Stomach (tissue), 9 donors: ENCODE data around the gene CCHCR1. TPM values are rescaled to one million over a fixed set of nuclear protein-coding genes. Genes with fewer than 3 reads are reported as not detected.

Experiments
- DNase-seq, 2 donors: peaks; one replicate each; pipeline versions ENCODE4 v3.0.0 to v3.0.0-alpha.2; 2013 to 2019
- H3K27ac ChIP-seq, 5 donors: fragments of 200-600 bp in 4 of 5; sonication (generic) in 4 of 5; one replicate each; pipeline ENCODE4 v1.5.1; 2013 to 2019; ENCODE audit warnings: mild to moderate bottlenecking in 1 of 5, moderate library complexity in 1 of 5
- H3K27me3 ChIP-seq, 3 donors: fragments of 200-600 bp; sonication (generic); one replicate each; pipeline ENCODE4 v1.5.1; 2017 to 2019; ENCODE audit warnings: mixed run types in 1 of 3
- H3K36me3 ChIP-seq, 4 donors: fragments of 200-600 bp; sonication (generic); 1 replicate in 3 of 4; 2 replicates in 1 of 4; pipeline ENCODE4 v1.5.1; 2016 to 2019
- H3K4me1 ChIP-seq, 4 donors: fragments of 200-600 bp; sonication (generic); one replicate each; pipeline ENCODE4 v1.5.1; 2016 to 2019
- H3K4me3 ChIP-seq, 4 donors: fragments of 200-600 bp; sonication (generic) in 3 of 4; one replicate each; pipeline ENCODE4 v1.5.1; 2016 to 2019; ENCODE audit warnings: mild to moderate bottlenecking in 1 of 4
- H3K9me3 ChIP-seq, 4 donors: fragments of 200-600 bp; sonication (generic); one replicate each; pipeline ENCODE4 v1.5.1; 2016 to 2019
- EP300 ChIP-seq: sonication (generic); formaldehyde crosslinking; IDR thresholded peaks from one replicate; pipeline ENCODE4 v1.6.1; 2017; ENCODE audit warnings: antibody characterized with exemption
- POLR2A ChIP-seq, 4 donors: fragments of 450-650 bp; IDR thresholded peaks; one replicate each; pipeline ENCODE4 v1.6.1; 2016; ENCODE audit warnings: antibody characterized with exemption in 4 of 4, control low read depth in 2 of 4, mild to moderate bottlenecking in 1 of 4, moderate library complexity in 1 of 4
- POLR2AphosphoS5 ChIP-seq, 3 donors: sonication (generic); formaldehyde crosslinking; IDR thresholded peaks; one replicate each; pipeline ENCODE4 v1.6.1; 2016; ENCODE audit warnings: antibody characterized with exemption in 3 of 3
- whole genome bisulfite sequencing, 5 donors: extraction: QIAGEN DNeasy Blood & Tissue Kit in 3 of 5; methylation state at CpG; one replicate each; pipeline versions ENCODE4 v1.1.5 to v1.1.7; 2013 to 2018; 5-methylcytosine and 5-hydroxymethylcytosine counted together
- intact Hi-C: fragments of 100-400 bp; cut with DNase I; formaldehyde crosslinking; loops from one replicate; pipeline ENCODE4 v1.15.1; 2023; ENCODE audit warnings: low total_unique reads
- polyA plus RNA-seq, 3 donors: library from polyadenylated mRNA; stranded (reverse); fragments of 200-250 nt; gene quantifications; one replicate each; pipeline ENCODE4 v1.2.3, GENCODE V29; 2013
- total RNA-seq, 5 donors: library from RNA; depleted of rRNA; stranded (reverse); fragments of >200 nt; gene quantifications; one replicate each; pipeline versions ENCODE4 v1.1.0 to v1.2.3, GENCODE V29; 2014 to 2016
- TF ChIP-seq, protein P1 (sequence below), 7 experiments: fragments of 450-650 bp in 4 of 7; fragments of 200-600 bp in 3 of 7; sonication (generic) in 3 of 7; IDR thresholded peaks; one replicate each; pipeline ENCODE4 v1.5.1; 2016 to 2019; ENCODE audit warnings: antibody characterized with exemption in 7 of 7, control low read depth in 2 of 7, mild to moderate bottlenecking in 1 of 7
- donor health status: healthy with polysubstance abuse.
- donor health status: Bipolar disorder and iron deficiency.
- donor health status: healthy.

CCHCR1 gene
- total and polyA plus RNA-seq, 8 donors = 9.7 to 201 (median 19.0) TPM

DNA sequence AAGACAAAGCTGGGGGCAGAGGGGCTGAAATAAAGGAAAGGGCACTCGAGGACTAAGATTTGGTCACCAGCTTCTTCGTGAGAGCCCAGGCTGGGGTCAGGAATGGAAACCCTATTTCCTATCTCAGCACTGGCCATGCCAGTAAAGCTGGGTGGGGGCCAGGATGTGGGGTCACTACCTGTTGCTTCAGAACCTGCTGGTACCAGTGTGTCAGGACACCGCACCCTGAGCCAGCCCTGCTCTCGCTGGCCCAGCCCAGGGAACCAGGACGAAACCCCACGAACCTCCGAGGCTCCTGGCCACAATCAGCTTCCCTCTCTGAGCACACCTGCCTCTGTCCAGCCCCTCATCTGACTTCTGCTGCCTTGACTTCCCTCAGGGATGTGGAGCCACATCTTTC lies 39.4 kb downstream of the CCHCR1 start:
- TF ChIP-seq EP300 (no peak), POLR2A (IDR thresholded peaks at IDR 0.05) (no peak), POLR2AphosphoS5 (IDR thresholded peaks at IDR 0.05) (no peak)
- TF ChIP-seq, protein P1, sequence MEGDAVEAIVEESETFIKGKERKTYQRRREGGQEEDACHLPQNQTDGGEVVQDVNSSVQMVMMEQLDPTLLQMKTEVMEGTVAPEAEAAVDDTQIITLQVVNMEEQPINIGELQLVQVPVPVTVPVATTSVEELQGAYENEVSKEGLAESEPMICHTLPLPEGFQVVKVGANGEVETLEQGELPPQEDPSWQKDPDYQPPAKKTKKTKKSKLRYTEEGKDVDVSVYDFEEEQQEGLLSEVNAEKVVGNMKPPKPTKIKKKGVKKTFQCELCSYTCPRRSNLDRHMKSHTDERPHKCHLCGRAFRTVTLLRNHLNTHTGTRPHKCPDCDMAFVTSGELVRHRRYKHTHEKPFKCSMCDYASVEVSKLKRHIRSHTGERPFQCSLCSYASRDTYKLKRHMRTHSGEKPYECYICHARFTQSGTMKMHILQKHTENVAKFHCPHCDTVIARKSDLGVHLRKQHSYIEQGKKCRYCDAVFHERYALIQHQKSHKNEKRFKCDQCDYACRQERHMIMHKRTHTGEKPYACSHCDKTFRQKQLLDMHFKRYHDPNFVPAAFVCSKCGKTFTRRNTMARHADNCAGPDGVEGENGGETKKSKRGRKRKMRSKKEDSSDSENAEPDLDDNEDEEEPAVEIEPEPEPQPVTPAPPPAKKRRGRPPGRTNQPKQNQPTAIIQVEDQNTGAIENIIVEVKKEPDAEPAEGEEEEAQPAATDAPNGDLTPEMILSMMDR (IDR thresholded peaks at IDR 0.05) = no peak
- Histone ChIP-seq H3K4me3 (no peak overlapping the region), H3K36me3 (no peaks in the 10 kb centered on the region), H3K4me1 (peaks cover 28 to 61% (median 38%) of the 10 kb centered on the region in 4 donors), H3K27ac (no peak overlapping the region), H3K9me3 (no peaks in the 10 kb centered on the region), H3K27me3 (no peaks in the 10 kb centered on the region)
- 77 to 91% (median 79%) methylated on average over 7 of the region's 7 CpGs for WGBS, 5 donors
- DNase-seq = no peak
- intact Hi-C loops = no loop called here

DNA sequence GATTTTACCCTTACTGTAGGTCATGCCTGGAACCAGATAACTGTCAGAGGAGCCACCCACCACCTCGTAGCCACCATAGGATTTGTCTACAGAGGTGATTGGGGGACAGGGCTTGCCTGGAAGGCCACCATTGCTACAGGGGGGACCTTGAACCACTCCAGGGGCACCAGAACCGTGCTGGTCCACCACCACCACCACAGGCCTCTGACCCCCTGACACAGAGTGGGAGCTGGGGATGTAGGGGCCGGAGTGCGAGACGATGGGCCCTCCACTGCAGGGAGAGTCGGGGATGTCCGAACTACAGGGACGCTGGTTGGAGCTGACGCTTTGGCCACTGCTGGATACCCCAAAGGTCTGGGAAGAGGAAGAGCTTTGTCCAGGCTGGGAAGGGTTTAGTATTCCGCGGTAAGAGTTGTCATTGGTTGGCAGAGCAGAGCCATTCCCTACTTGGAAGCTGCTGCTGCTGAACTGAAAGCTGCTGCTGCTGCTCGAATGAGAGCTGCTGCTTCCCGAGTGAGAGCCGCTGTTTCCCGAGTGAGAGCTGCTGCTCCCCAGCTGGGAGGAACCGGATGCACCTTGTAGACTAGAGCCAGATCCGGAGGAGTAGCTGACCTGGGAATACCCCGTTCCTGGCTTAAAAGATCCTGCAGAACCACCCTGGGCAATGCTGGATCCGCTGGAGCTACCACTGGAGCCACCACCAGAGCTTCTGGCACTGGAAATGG lies 40.8 kb downstream of the CCHCR1 start:
- 75 to 88% (median 80%) methylated on average over 12 to 19 of the region's 19 CpGs for WGBS, 5 donors
- H3K27ac ChIP-seq = peak overlapping the region in 3 of 5 donors; percentile 21 to 51 (median 26)
- no peaks in the 10 kb centered on the region for H3K36me3 ChIP-seq
- H3K4me1 ChIP-seq = peaks cover 17 to 49% (median 26%) of the 10 kb centered on the region in 4 donors
- intact Hi-C loops = no loop called here
- no peaks in the 10 kb centered on the region for H3K27me3 ChIP-seq
- DNase-seq = peak in 1 of 2 donors; percentile 26
- H3K4me3 ChIP-seq = peak overlapping the region in 2 of 4 donors; percentile 5 to 24
- TF ChIP-seq, protein P1 (IDR thresholded peaks at IDR 0.05) = no peak
- peak in 1 of 3 donors; percentile 52 for TF ChIP-seq POLR2AphosphoS5 (IDR thresholded peaks at IDR 0.05)
- H3K9me3 ChIP-seq = no peaks in the 10 kb centered on the region

DNA sequence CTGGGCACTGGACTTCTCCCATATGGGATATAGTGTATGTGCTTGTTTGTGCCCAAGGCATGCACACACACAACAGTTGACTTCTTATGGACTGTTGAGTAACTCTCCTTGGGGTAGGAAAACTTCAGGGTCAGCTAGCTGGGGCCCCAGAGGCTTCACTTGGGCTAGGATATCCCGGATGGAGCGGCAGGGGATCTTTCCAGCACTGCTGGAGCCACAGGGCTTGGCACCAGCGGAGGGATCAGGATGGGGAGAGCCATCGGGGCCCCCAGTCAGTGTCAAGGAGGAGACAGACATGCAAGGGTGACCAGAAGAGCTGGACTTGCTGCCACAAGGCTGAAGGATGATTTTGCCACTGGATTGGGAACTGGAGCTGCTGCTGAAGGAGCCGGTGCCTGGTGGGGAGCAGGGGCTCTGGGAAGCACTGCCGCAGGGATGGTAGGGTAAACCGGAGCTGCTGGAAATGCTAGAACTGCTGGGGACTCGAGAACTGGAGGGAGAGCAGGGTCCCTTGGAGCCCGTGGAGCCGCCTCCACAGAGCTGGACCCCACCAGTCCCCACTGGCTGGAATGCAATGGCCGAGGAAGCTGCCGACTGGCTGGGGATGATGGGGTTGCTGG lies 41.6 kb downstream of the CCHCR1 start:
- DNase-seq = no peak
- no peak for TF ChIP-seq EP300
- TF ChIP-seq, protein P1 (IDR thresholded peaks at IDR 0.05) = no peak
- TF ChIP-seq POLR2AphosphoS5 (IDR thresholded peaks at IDR 0.05) = no peak
- TF ChIP-seq POLR2A (IDR thresholded peaks at IDR 0.05) = no peak
- H3K27ac ChIP-seq = peak overlapping the region in 1 of 5 donors; percentile 84
- intact Hi-C loops = no loop called here
- peaks cover 17 to 49% (median 26%) of the 10 kb centered on the region in 4 donors for H3K4me1 ChIP-seq
- H3K4me3 ChIP-seq = peak overlapping the region in 1 of 4 donors; percentile 28
- peaks cover 0 to 2% (median 0%) of the 10 kb centered on the region in 3 donors for H3K27me3 ChIP-seq
- no peaks in the 10 kb centered on the region for H3K9me3 ChIP-seq
- H3K36me3 ChIP-seq = no peaks in the 10 kb centered on the region
- 86 to 96% (median 94%) methylated on average over 10 to 12 of the region's 12 CpGs for WGBS, 5 donors

DNA sequence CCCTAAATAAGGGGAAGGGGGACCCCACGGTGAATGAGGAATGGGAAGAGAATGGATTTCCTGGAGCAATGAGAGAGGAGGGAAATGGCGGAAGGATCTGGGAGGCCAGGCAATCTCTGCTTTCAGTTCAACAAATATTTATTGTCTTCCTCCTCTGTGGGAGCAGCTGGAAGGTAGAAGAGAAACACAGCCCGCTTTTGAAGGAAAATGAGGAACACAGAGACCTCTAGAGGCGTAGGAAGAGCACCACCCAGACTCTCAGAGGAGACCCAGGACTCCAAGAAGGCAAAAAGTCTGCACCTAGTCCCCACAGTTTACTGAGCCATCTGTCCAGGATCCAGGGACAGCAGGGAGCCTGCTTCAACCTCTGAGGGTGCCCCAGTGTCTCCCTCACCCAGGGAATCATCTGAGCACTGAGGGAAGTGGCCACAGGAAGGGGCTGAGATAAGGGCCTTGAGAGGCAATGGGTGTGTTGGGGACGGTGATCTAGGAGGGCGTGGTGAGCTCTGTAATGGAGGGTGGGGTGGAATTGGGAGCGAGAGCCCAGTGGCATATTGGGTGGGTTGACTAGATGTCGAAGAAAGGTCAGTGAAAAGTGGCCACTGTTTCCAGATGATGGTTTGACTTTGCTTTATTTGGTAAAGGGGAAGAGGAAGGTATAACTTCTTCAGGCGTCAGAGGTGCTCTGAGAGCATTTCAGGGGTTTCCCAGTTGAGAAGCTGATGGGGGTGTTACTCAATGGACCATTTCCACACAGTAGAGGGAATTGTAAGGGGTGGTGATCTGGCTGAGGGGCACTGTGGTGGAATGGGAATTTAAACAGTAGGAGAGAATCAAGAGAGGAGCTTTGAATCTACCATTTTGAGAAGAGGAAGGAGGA lies 42.4 kb downstream of the CCHCR1 start:
- WGBS, 5 donors = 36 to 57% (median 45%) methylated on average over 9 of the region's 9 CpGs

More for the DNA sequence above, 42.4 kb downstream of the CCHCR1 start:
- Histone ChIP-seq H3K4me1 (peaks cover 17 to 49% (median 26%) of the 10 kb centered on the region in 4 donors), H3K36me3 (no peaks in the 10 kb centered on the region), H3K27me3 (peaks cover 0 to 11% (median 0%) of the 10 kb centered on the region in 3 donors), H3K27ac (peak overlapping the region; percentile 44 to 84 (median 77)), H3K9me3 (no peaks in the 10 kb centered on the region), H3K4me3 (peak overlapping the region in 3 of 4 donors; percentile 7 to 28 (median 19))
- intact Hi-C loops = no loop called here
- TF ChIP-seq POLR2AphosphoS5 (IDR thresholded peaks at IDR 0.05) (no peak), EP300 (no peak)
- peak in 1 of 2 donors; percentile 63 for DNase-seq
